Measurements from ENCODE around the gene SPTLC2.
A peak's percentile ranks its signal among the peaks of the same experiment; 100 is the strongest.
"Not testable (repeated sequence)": the region's sequence is repeated elsewhere in the genome, so short reads cannot be mapped to it uniquely, and the experiment has no call there.

The SPTLC2 gene

DNA sequence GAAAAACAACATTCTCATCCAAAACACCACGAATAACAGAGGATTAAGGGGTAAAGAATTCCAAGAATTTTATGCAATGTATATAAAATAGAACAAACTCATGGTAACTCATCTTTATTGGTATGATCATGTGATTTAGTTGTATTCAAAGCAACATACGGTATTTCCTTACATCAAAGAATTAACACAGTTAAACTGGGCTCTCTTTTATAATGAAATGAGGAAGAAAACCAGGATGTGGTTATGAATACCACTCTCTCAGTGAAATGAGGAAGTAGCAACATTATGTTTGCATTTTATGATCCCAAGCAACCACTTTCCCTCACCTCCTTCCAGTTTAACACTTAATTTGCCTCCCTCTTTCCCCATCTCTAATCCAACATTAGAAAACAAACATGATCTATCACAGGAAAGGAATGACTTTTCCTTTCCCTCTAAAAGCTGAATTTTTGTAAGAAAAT lies 22.9 kb downstream of the SPTLC2 start:
- no peak overlapping the region for H3K4me3 ChIP-seq (ENCODE audit: low read depth, low read length)
- DNase-seq (ENCODE audit: low read depth) = no peak

DNA sequence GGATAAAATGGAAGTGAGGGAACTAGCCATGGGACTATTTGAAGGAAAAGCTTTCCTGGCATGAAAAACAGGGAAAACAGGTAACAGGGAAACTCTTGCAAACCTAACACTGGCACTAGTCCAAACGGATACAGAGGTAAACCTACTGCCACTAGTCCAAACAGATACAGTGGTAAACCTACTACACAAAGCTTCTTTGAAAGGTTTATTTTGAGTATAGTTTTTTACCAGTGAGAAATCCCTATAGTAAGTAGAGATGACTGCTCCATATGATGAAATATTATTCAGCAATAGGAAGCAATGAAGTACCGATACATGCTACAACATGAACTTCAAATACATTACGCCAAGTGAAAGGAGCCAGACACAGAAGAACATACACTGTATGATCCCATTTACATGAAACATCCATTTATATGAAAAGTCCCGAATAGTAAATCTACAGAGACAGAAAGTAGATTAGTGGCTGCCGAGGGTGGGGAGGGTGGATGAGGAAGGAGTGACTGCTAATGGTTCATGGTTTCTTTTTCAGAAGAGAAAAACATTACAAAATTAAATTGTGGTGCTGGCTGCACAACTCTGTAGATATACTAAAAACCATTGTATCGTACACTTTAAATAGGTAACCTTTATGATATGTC lies 25.5 kb downstream of the SPTLC2 start:
- H3K4me3 ChIP-seq (ENCODE audit: low read depth, low read length) = no peak overlapping the region
- DNase-seq (ENCODE audit: low read depth) = no peak

DNA sequence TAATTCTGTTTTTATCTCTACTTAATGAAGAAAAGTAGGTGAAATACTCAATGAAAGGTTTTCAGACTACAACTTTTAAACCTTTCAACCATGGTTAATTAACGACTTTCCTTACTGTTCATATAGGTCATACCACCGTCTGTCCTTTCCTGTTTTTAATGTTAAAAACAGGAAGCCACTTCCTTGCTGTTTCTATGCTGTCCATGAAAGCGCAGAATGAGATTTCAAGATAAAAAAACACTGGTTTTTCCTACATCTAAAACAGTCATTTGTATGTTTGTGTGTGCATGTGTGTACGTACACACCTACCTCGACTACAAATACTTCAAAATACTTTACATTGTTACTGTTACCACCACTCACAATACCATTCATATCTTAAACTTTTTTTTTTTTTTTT lies 27.3 kb downstream of the SPTLC2 start:
- no peak overlapping the region for H3K4me3 ChIP-seq (ENCODE audit: low read depth, low read length)

DNA sequence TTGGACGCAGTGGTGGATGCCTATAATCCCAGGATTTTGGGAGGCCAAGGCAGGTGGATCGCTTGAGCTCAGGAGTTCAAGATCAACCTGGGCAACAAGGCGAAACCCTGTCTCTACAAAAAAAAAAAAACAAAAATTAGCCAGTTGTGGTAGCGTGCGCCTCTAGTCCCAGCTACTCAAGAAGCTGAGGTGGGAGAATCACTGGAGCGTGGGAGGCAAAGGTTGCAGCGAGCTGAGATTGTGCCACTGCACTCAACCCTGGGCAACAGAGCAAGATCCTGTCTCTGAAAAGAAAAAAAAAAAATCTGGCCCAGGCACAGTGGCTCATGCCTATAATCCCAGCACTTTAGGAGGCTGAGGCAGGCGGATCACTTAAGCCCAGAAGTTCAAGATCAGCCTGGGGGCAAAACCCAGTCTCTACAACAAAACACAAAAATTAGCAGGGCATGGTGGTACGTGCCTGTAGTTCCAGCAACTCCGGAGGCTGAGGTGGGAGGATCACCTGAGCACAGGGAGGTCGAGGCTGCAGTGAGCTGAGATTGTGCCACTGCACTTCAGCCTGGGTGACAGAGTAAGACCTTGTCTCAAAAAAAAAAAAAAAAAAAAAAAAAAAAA lies 27.9 kb downstream of the SPTLC2 start:
- not testable (repeated sequence) for H3K4me3 ChIP-seq (ENCODE audit: low read depth, low read length); DNase-seq (ENCODE audit: low read depth)

More for the DNA sequence above, 27.3 kb downstream of the SPTLC2 start:
- DNase-seq (ENCODE audit: low read depth) = no peak

DNA sequence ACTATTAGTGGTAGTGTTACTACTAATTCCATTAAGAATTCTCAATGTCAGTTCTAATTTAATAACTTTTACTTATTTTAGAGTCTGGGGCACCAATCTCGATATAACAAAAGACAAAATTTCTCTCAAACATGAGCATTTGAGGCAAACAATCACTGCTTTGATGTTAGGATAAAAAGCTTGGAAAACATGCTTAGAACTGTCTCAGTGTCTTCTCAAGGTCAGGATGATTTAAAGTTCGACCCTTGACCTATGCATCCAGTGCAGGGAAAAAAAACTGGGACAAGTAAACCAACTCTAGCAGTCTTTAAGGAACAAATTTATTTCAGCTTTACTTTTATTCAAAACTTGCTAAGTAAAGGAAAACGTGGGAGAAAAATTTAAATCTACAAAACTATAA lies 31.1 kb downstream of the SPTLC2 start:
- H3K4me3 ChIP-seq (ENCODE audit: low read depth, low read length) = no peak overlapping the region
- DNase-seq (ENCODE audit: low read depth) = no peak

DNA sequence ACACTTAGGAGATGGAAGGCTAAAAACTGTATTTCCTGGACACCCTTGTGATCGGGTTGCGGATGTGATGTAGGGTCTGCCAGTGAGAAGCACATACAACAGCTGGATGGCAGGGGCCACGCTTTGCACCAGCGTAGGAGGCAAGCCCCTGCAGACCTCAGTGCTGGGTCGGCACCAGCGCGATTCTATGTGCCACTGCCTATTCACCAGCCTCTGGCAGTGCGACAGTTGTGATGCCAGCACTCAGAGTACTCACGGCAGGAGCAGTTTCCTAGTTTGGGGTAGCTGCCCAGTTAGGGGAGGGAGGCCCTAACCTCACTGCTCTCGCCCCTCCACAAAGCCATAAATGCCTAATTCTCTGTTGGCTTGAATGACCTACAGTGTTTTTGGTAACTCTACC lies 31.6 kb downstream of the SPTLC2 start:
- no peak for DNase-seq (ENCODE audit: low read depth)
- H3K4me3 ChIP-seq (ENCODE audit: low read depth, low read length) = no peak overlapping the region

DNA sequence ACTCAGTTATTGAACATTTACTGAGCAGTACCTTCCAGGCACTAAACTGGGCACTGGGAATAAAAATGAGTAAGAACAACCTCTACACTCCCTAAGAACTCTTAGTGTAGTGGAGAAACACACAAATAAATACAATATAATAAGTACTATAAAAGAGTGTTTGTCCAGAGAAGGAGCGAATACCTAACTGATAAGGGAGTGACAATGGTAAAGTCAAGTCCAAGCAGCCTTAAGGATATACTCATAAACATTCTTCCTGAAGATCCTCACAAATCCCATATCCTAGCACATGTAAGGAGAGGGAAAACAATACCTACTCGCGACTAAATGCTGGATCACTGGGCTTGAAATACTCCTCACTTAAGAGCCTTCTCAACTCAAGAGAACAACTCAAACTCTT lies 32.8 kb downstream of the SPTLC2 start:
- no peak for DNase-seq (ENCODE audit: low read depth)
- no peak overlapping the region for H3K4me3 ChIP-seq (ENCODE audit: low read depth, low read length)

DNA sequence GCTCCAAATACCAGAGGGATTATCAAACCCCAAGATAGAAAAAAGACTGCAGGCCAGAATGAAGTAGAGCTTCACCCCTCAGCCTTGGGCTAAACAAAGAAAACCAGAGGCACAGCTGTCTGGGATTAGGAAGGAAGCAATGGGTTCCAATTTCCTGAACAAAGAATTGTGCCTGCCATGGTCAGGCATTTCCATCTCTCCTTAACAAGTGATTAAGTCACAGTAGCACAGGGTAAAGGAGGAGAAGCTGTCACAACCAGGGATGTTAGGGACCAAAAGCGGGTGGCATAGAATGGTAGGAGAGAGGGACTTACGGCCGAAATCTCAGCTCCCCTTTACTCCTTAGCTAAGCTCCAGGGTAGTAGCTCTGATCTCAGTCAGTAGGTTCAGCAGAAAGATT lies 33.9 kb downstream of the SPTLC2 start:
- no peak overlapping the region for H3K4me3 ChIP-seq (ENCODE audit: low read depth, low read length)
- no peak for DNase-seq (ENCODE audit: low read depth)

DNA sequence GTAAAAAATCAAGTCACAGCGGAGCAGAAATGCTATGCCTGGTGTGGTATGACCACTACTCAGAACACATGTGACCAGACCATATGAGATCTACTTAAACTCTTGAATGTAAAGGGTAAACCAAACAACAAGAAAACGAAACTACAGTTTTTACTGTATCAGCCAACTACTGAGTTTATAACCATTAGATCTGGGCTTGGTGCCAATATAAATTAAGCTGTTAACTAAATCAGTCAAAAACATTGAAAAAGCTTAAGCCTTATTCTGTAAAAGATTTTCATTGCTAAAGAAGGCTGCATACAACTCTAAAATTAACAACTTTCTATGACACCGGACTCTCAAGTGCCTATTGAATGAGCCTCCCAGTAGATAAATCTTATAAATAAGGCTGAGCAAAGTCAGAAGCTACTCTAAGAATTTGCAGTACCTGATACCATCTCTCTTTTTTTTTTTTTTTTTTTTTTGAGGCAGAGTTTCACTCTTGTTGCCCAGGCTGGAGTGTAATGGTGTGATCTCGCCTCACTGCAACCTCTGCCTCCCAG lies 35.4 kb downstream of the SPTLC2 start:
- peak; percentile 64 for DNase-seq (ENCODE audit: low read depth)
- peak overlapping the region; percentile 21 for H3K4me3 ChIP-seq (ENCODE audit: low read depth, low read length)

DNA sequence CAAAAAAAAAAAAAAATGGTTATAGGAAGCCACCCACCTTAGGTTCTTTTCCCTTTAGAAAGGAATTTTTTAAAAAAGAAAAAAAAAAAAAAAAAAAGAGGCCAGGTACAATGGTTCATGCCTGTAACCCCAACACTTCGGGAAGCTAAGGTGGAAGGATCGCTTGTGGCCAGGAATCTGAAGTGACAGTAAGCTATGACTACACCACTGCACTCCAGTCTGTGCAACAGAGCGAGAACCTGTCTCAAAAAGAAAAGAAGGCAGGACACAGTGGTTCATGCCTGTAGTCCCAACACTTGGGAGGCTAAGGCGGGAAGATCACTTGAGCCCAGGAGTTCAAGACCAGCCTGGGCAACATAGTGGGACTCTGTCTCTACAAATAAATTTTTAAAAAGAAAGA lies 36.0 kb downstream of the SPTLC2 start:
- no peak overlapping the region for H3K4me3 ChIP-seq (ENCODE audit: low read depth, low read length)

DNA sequence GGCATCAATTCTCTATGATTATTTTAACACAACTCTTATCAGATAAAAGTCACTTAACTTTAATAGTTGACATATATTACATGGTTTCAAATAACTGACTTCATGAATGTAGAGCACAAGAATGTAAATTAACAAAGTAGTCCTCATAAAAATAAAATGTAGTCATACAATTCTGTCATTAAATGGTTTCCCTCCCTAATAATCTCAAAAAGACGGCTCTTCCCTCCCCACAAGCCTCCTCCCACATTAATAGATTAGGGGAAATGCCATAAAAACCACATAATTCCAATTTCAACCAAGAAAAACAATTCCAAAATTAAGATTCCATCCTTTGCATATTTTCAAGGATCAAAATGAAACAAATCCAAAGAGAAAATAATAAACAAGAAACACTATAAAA lies 36.7 kb downstream of the SPTLC2 start:
- no peak for DNase-seq (ENCODE audit: low read depth)
- H3K4me3 ChIP-seq (ENCODE audit: low read depth, low read length) = no peak overlapping the region

More for the DNA sequence above, 36.0 kb downstream of the SPTLC2 start:
- DNase-seq (ENCODE audit: low read depth) = no peak

DNA sequence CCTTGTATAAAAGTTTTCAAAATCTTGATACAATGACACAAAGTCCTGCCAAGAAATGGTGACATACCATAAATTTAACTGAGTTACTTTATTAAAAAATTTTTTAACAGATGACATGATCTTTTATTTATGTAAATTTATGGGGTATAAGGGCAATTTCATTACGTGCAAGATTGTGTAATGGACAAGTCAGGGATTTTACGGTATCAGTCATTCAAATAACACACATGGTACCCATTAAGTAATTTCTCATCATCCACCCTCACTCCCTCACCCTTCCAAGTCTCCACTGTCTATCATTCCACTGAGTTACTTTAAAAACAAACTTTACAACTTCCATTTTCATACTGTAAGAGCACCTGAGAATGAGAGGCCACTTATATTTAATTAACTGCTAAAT lies 37.4 kb downstream of the SPTLC2 start:
- DNase-seq (ENCODE audit: low read depth) = no peak
- H3K4me3 ChIP-seq (ENCODE audit: low read depth, low read length) = no peak overlapping the region

DNA sequence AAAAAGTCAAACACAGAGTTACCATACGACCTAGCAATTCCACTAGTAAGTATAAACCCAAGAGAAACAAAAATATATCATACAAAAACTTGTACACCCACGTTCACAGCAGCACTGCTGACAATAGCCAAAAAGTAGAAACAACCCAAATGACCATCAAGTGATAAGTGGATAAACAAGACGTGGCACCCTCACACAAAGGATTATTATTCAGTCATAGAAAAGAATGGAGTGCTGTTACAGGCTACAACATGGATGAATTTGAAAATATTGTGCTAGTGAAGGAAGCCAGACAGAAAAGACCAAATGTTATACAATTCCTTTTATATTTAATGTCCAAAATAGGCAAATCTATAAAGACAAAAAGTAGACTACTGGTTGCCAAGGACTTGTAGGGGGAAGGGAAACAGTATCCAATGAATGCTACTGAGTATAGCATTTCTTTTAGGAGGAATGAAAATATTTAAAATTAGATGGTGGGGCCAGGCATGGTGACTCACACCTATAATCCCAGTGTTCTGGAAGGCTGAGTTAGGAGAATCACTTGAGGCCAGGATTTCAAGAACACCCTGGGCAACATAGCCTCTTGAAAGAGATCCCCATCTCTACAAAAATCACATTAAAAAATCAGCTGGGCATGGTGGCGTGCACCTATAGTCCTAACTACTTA lies 41.9 kb downstream of the SPTLC2 start:
- no peak for DNase-seq (ENCODE audit: low read depth)

DNA sequence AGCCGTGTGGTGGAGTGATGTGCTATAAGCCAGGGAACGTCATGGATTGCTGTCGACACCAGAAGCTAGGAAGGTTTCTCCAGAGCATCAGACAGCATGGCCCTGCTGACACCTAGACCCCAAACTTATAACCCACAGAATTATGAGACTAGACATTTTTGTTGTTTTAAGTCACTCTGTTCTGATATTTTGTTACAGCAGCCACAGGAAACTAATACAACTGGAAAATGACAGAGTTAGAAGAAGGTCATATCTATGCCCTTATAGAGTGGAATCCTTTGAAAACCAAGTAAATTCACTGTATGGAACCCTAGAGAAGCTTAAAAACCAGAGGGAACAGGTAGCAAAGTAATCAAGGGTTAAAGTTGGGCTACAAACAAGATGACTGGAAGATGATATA lies 42.5 kb downstream of the SPTLC2 start:
- no peak for DNase-seq (ENCODE audit: low read depth)
- no peak overlapping the region for H3K4me3 ChIP-seq (ENCODE audit: low read depth, low read length)

More for the DNA sequence above, 41.9 kb downstream of the SPTLC2 start:
- H3K4me3 ChIP-seq (ENCODE audit: low read depth, low read length) = no peak overlapping the region

DNA sequence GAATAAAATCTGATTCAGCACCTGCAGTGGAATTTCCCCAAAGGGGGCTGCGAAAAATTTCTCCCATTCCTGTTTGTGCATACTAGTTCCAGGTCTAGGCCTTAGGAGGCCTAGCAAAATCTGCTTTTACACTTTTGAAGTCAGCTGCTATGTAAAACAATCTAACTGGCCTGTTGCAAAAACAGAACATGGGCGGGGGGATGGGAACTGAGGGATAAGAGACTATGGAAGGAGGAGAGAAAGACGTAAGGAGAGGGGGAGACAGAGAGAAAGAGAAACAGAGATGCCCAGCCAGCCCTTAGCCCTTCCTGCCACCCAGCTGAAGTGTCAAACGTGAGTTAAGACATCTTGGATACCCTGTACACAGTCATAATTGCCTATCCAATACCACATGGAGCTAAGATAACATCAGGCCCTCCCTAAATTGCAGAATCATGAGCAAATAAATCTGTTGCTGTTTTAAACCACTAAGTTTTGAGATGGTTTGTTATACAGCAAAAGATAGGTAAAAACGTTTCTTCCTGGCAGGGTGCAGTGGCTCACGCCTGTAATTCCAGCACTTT lies 45.6 kb downstream of the SPTLC2 start:
- H3K4me3 ChIP-seq (ENCODE audit: low read depth, low read length) = no peak overlapping the region
- no peak for DNase-seq (ENCODE audit: low read depth)

DNA sequence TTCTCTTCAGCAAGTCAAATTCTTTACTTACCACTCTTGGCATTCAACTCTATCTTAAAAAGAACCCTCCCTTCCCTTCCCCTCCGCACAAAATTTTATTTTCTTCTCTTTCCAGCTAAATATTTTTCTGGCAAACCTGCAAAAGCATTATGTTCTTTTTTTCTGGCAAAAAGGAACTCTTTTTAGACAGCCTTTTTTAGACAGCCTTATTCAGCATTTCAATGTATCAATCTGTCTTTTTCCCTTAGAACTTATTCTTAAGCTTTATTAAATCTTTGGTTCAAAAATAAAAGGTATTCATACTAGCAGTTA lies 50.5 kb downstream of the SPTLC2 start:
- no peak overlapping the region for H3K4me3 ChIP-seq (ENCODE audit: low read depth, low read length)
- DNase-seq (ENCODE audit: low read depth) = no peak

DNA sequence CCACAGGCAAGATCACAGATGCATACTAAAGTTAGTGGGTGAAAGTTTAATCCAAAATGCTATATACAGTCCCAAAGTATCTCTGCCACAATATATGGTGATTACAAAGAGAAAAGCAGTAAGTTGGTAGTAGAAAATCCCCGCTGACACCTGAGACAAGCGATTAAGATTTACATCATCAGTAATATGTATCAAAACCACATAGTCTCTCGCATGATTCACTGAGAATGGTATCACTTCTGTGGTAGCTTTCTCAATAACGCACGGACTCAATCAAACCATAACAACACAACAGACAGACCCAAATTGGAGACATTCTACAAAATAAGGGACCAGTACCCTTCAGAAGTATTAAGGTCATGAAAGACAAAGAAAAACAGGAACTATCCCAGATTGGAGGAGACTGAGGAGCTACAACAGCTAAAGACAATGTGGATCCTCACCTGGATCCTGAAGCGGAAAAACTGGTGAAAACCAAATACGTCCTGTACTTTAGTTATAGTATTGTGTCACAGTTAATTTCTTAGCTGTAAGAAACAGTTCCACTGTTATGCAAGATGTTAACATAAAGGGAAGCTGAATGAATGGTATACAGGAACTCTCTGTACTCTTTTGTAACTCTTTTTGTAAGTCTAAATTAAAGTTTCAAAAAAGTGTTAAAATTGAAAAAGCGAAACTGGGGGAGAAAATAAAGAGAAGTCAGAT lies 51.0 kb downstream of the SPTLC2 start:
- no peak overlapping the region for H3K4me3 ChIP-seq (ENCODE audit: low read depth, low read length)

DNA sequence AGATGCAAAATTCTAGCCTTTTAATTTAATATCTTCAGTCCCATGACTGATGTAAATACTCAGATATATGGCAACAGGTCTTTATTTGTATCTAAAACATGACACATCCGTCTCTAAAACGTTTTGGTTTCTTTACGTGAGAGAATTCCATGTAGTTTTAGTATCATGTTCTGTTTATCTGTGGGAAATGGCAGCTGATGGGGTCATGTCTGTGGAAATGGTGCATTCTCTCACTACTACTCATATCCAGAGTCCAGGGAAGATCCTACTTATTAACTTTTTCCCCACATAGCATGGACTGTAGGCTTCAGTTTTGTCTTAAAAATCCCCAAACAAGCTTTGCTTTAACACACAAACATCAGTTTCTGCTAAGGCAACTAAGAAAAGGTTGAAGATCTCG lies 53.8 kb downstream of the SPTLC2 start:
- peak; percentile 86 for DNase-seq (ENCODE audit: low read depth)
- H3K4me3 ChIP-seq (ENCODE audit: low read depth, low read length) = no peak overlapping the region

More for the DNA sequence above, 51.0 kb downstream of the SPTLC2 start:
- no peak for DNase-seq (ENCODE audit: low read depth)

DNA sequence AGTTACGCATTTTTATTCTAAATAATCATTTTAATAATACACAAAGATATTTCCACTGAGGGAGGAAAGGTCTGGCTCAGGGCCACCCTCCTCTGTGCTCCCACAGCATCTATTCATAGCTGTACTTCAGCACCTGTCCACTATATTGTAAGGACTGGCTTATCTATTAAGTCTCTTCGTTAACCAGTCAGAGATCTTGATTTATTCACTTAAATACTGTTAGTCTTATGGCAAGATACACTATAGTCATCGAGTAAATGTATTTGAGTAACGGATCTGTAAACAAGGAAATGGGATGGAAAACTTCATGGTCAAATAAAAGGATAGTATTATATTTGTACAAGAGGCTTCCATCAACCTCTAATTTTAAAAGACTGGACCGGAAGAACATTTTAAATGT lies 54.6 kb downstream of the SPTLC2 start:
- DNase-seq (ENCODE audit: low read depth) = no peak
- no peak overlapping the region for H3K4me3 ChIP-seq (ENCODE audit: low read depth, low read length)

DNA sequence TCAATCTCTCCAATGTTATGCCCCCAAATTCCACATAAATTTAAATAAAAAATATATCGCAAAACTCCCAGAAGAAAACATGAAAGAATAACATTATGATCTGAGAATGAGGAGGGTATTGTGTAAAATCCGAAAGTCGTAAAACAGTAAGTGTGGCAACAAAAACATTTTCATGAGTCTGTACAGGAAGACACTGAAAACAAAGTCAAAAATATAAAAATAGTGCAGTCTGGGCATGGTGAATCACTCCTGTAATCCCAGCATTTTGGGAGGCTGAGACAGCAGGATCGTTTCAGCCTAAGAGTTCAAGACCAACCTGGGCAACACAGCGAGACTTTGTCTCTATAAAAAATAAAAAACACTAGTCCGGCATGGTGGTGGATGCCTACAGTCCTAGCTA lies 57.1 kb downstream of the SPTLC2 start:
- H3K4me3 ChIP-seq (ENCODE audit: low read depth, low read length) = no peak overlapping the region
- DNase-seq (ENCODE audit: low read depth) = no peak

Data from skeletal muscle cell (primary cell).